Ishikawa (cell line): ENCODE results near the gene NOBOX.

Experiments used
- CEBPB ChIP-seq: IDR thresholded peaks from 2 replicates; pipeline ENCODE4 v1.6.1; 2012
- CREB1 ChIP-seq: IDR thresholded peaks from 2 replicates; pipeline ENCODE4 v1.6.1; 2012; ENCODE audit warnings: low read depth
- EGR1 ChIP-seq: IDR thresholded peaks from 2 replicates; pipeline ENCODE4 v1.6.1; 2012
- EP300 ChIP-seq: IDR thresholded peaks from 2 replicates; pipeline ENCODE4 v1.6.1; 2012; ENCODE audit warnings: borderline replicate concordance
- FOXM1 ChIP-seq: IDR thresholded peaks from 2 replicates; pipeline ENCODE4 v1.6.1; 2012; ENCODE audit warnings: low read depth, borderline replicate concordance
- MAX ChIP-seq: IDR thresholded peaks from 2 replicates; pipeline ENCODE4 v1.6.1; 2012
- NFIC ChIP-seq: IDR thresholded peaks from 2 replicates; pipeline ENCODE4 v1.6.1; 2012
- RAD21 ChIP-seq: IDR thresholded peaks from 2 replicates; pipeline ENCODE4 v1.6.1; 2012; ENCODE audit warnings: low read depth
- REST ChIP-seq: IDR thresholded peaks from 2 replicates; pipeline ENCODE4 v1.6.1; 2012; ENCODE audit warnings: low read depth, mild to moderate bottlenecking
- TAF1 ChIP-seq: IDR thresholded peaks from 2 replicates; pipeline ENCODE4 v1.6.1; 2012; ENCODE audit warnings: low read depth, mild to moderate bottlenecking
- TCF12 ChIP-seq: IDR thresholded peaks from 2 replicates; pipeline ENCODE4 v1.6.1; 2012; ENCODE audit warnings: low read depth
- TEAD4 ChIP-seq: IDR thresholded peaks from 2 replicates; pipeline ENCODE4 v1.6.1; 2012
- USF1 ChIP-seq: IDR thresholded peaks from 2 replicates; pipeline ENCODE4 v1.6.1; 2012
- YY1 ChIP-seq: IDR thresholded peaks from 2 replicates; pipeline ENCODE4 v1.6.1; 2012; ENCODE audit warnings: low read depth
- ZBTB7A ChIP-seq: IDR thresholded peaks from 2 replicates; pipeline ENCODE4 v1.6.1; 2012; ENCODE audit warnings: low read depth

The NOBOX gene

GRCh38 chr7:144438759-144439158, 35.3 kb upstream of the NOBOX start:
- TF ChIP-seq YY1 = no peak
- no peak for TF ChIP-seq CREB1
- no peak for TF ChIP-seq TAF1
- no peak for TF ChIP-seq EP300
- no peak for TF ChIP-seq TEAD4
- no peak for TF ChIP-seq CEBPB
- TF ChIP-seq MAX = no peak
- TF ChIP-seq TCF12 = no peak
- no peak for TF ChIP-seq ZBTB7A
- no peak for TF ChIP-seq EGR1
- no peak for TF ChIP-seq USF1
- no peak for TF ChIP-seq NFIC
- no peak for TF ChIP-seq RAD21
- no peak for TF ChIP-seq REST
- no peak for TF ChIP-seq FOXM1

GRCh38 chr7:144437370-144438191, 34.1 kb upstream of the NOBOX start:
- TF ChIP-seq NFIC = no peak
- TF ChIP-seq REST = no peak
- peak; percentile 77 for TF ChIP-seq RAD21
- no peak for TF ChIP-seq USF1
- TF ChIP-seq TAF1 = no peak

- TF ChIP-seq CEBPB (no peak), MAX (no peak), USF1 (no peak), TAF1 (no peak), EP300 (no peak), REST (no peak)
Measured at GRCh38 chr7:144436500-144436899, 33.0 kb upstream of the NOBOX start.

GRCh38 chr7:144428431-144428830, 24.9 kb upstream of the NOBOX start:
- TF ChIP-seq RAD21 (no peak), YY1 (no peak), TCF12 (no peak), CREB1 (no peak), EP300 (no peak), EGR1 (no peak), CEBPB (no peak), ZBTB7A (no peak), FOXM1 (no peak), USF1 (no peak)
